ENCODE results near the gene PHF14. TPM values are rescaled to one million over a fixed set of nuclear protein-coding genes. Genes with fewer than 3 reads are reported as not detected.

The PHF14 gene
- total and polyA plus RNA-seq, 8 donors = 10.8 to 23.5 (median 15.3) TPM

DNA sequence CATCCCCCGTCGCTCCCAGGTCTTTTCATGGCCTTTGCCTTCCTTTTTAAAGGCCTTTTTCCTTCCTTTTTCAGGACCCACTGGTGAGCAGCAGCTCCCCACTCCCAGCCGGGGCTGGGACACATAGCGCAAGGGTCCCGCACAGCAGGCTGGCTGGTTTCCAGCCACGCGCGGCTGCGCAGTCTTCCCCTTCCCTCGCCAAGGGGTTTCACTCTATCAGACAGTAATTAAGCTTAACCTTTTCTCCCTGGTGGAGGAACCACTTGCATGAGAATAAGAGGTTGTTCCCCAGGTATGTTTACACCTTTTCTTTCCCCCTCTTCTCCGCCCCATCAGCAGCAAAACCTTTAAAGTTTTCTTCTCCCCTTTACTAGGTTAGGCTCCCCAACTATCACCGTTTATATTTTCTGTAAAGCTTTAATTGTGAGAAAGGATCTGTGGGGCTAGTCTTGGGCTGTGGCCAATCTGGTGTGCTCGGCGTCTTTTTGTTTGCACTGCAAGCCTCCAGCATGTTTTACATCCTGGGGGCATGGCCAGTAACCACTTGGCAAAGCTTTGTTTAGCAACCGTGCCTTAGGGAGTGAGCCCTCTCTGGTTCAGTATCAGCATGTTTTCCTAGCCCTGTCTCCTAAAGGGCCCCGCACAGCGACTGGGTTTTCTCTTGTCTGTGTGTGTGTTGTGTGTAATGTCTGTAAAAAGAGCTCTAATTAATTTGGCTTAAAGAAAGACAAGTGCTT lies 219.6 kb downstream of the PHF14 start:
- TF ChIP-seq, protein P1, sequence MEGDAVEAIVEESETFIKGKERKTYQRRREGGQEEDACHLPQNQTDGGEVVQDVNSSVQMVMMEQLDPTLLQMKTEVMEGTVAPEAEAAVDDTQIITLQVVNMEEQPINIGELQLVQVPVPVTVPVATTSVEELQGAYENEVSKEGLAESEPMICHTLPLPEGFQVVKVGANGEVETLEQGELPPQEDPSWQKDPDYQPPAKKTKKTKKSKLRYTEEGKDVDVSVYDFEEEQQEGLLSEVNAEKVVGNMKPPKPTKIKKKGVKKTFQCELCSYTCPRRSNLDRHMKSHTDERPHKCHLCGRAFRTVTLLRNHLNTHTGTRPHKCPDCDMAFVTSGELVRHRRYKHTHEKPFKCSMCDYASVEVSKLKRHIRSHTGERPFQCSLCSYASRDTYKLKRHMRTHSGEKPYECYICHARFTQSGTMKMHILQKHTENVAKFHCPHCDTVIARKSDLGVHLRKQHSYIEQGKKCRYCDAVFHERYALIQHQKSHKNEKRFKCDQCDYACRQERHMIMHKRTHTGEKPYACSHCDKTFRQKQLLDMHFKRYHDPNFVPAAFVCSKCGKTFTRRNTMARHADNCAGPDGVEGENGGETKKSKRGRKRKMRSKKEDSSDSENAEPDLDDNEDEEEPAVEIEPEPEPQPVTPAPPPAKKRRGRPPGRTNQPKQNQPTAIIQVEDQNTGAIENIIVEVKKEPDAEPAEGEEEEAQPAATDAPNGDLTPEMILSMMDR (IDR thresholded peaks at IDR 0.05) = no peak
- 30 to 34% methylated on average over 17 of the region's 17 CpGs for WGBS, 2 donors

DNA sequence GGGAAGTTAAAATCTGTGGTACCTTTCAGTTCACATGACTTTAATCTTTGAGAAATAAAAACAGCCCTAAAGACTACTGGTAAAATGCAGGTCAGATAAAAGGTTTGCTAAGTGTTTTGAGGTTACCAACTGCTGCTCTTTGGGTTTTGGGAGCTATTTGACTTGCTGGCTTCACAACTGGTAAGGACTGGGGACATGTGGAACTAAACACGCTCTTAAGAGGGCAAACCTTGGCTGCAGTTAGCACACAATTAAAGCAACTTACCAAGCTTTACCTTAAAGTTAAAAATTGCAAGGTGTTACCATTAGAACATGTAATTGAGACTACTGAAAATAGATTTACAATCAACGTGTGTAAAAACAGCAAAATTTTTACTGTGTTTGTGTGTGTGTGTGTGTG lies 220.2 kb downstream of the PHF14 start:
- Histone ChIP-seq H3K9me3 (no peaks in the 10 kb centered on the region), H3K4me1 (peaks cover 0 to 5% (median 4%) of the 10 kb centered on the region in 3 donors), H3K27ac (no peak overlapping the region), H3K36me3 (no peaks in the 10 kb centered on the region), H3K27me3 (no peaks in the 10 kb centered on the region), H3K4me3 (no peak overlapping the region)
- intact Hi-C loops (cut with DNase I) = no loop called here
- WGBS, 2 donors = 53 to 59% methylated on average over 2 of the region's 2 CpGs
- FAIRE-seq (no peak), DNase-seq (no peak), ATAC-seq (peak in 2 of 4 donors; percentile 29 to 40)
- TF ChIP-seq, protein P1 (IDR thresholded peaks at IDR 0.05) = no peak

More for the DNA sequence above, 219.6 kb downstream of the PHF14 start:
- ATAC-seq = peak; percentile 31 to 83 (median 66)
- Histone ChIP-seq H3K9me3 (no peaks in the 10 kb centered on the region), H3K4me1 (peaks cover 0 to 5% (median 4%) of the 10 kb centered on the region in 3 donors), H3K4me3 (no peak overlapping the region), H3K27ac (no peak overlapping the region), H3K36me3 (no peaks in the 10 kb centered on the region), H3K27me3 (no peaks in the 10 kb centered on the region)
- intact Hi-C loops (cut with DNase I) = no loop called here
- no peak for FAIRE-seq
- DNase-seq = peak in 2 of 6 donors; percentile 9 to 11

DNA sequence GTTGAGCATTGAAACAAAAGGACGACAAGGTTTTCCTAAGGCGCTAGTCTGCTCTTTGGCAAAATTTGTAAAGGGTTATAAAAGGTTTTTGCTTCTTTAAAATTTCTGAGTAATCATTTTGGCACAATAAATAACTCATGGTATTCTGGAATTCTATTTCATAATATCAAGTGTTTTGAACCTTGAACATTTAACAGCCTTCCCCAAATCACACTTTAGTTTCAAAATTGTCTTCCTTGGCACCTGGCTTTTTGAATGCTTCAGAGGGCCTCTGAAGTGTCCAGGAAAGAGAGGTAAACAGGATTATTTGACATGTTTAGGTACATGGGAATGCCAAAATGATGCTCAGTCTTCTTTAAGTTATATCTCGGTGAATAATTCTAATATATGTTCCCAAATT lies 220.8 kb downstream of the PHF14 start:
- 94 to 97% methylated on average over 3 of the region's 3 CpGs for WGBS, 2 donors
- H3K4me1 ChIP-seq = peaks cover 0 to 5% (median 4%) of the 10 kb centered on the region in 3 donors
- no peak for FAIRE-seq
- DNase-seq = no peak
- no peaks in the 10 kb centered on the region for H3K36me3 ChIP-seq
- no peaks in the 10 kb centered on the region for H3K27me3 ChIP-seq
- intact Hi-C loops (cut with DNase I) = no loop called here
- TF ChIP-seq, protein P1 (IDR thresholded peaks at IDR 0.05) = no peak
- no peak for ATAC-seq
- H3K27ac ChIP-seq = no peak overlapping the region
- H3K9me3 ChIP-seq = no peaks in the 10 kb centered on the region
- no peak overlapping the region for H3K4me3 ChIP-seq

DNA sequence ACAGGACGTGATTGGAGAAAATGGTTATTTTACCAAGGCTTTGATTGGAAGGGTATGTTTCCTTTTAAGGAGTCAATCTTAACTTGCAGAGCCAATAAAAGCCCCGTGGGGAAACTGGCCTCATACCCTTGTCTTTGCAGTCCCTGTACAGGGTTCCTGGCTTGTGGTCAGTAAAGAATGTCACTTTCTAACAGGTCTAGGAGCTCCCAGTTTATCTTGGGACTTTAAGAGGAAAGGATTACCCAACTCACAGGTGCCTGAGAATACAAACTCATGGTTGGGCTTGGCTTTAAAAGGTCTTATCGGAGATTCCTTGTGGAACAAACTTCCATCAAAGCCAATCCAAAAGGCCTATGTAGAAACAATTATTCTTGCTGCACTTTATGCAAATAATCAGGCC lies 221.8 kb downstream of the PHF14 start:
- H3K27ac ChIP-seq = no peak overlapping the region
- H3K4me3 ChIP-seq = no peak overlapping the region
- no peak for FAIRE-seq

More for the DNA sequence above, 221.8 kb downstream of the PHF14 start:
- peaks cover 0 to 5% (median 4%) of the 10 kb centered on the region in 3 donors for H3K4me1 ChIP-seq
- H3K27me3 ChIP-seq = no peaks in the 10 kb centered on the region
- H3K9me3 ChIP-seq = no peaks in the 10 kb centered on the region
- H3K36me3 ChIP-seq = no peaks in the 10 kb centered on the region
- intact Hi-C loops (cut with DNase I) = no loop called here
- 52 to 56% methylated on average over 3 of the region's 3 CpGs for WGBS, 2 donors
- DNase-seq (no peak), ATAC-seq (peak in 2 of 4 donors; percentile 38 to 60)
- TF ChIP-seq, protein P1 (IDR thresholded peaks at IDR 0.05) = no peak

Measured in pancreas (tissue), 10 donors.